Measurements from ENCODE around the gene ZCCHC4.

The ZCCHC4 gene

GRCh38 chr4:25410820-25411529 is 98.4 kb downstream of the ZCCHC4 start:
- Histone ChIP-seq H3K4me1 (ENCODE audit: control insufficient read depth, insufficient read depth, low read length) (no peaks in the 10 kb centered on the region), H3K9me3 (ENCODE audit: control insufficient read depth in 2 of 2, low read length in 2 of 2) (no peaks in the 10 kb centered on the region), H3K36me3 (ENCODE audit: control insufficient read depth in 2 of 2, insufficient read depth in 2 of 2, low read length in 2 of 2) (peaks cover 21 to 55% of the 10 kb centered on the region in 2 donors), H3K4me3 (ENCODE audit: low read length in 2 of 2) (no peak overlapping the region), H3K27me3 (ENCODE audit: control insufficient read depth in 1 of 2, insufficient read depth in 2 of 2, low read length in 2 of 2) (no peaks in the 10 kb centered on the region), H3K9ac (ENCODE audit: low read length in 2 of 2) (no peak overlapping the region), H3K27ac (ENCODE audit: low read length) (no peak overlapping the region)

GRCh38 chr4:25413261-25413660 is 100.7 kb downstream of the ZCCHC4 start:
- H3K27me3 ChIP-seq (ENCODE audit: control insufficient read depth in 1 of 2, insufficient read depth in 2 of 2, low read length in 2 of 2), result no peaks in the 10 kb centered on the region
- no peaks in the 10 kb centered on the region for H3K4me1 ChIP-seq (ENCODE audit: control insufficient read depth, insufficient read depth, low read length)
- no peaks in the 10 kb centered on the region for H3K9me3 ChIP-seq (ENCODE audit: control insufficient read depth in 2 of 2, low read length in 2 of 2)
- H3K4me3 ChIP-seq (ENCODE audit: low read length in 2 of 2), result no peak overlapping the region
- peaks cover 20 to 50% of the 10 kb centered on the region in 2 donors for H3K36me3 ChIP-seq (ENCODE audit: control insufficient read depth in 2 of 2, insufficient read depth in 2 of 2, low read length in 2 of 2)
- no peak overlapping the region for H3K27ac ChIP-seq (ENCODE audit: low read length)
- H3K9ac ChIP-seq (ENCODE audit: low read length in 2 of 2), result no peak overlapping the region

GRCh38 chr4:25417014-25417413 is 104.4 kb downstream of the ZCCHC4 start:
- Histone ChIP-seq H3K9ac (ENCODE audit: low read length in 2 of 2) (no peak overlapping the region), H3K27me3 (ENCODE audit: control insufficient read depth in 1 of 2, insufficient read depth in 2 of 2, low read length in 2 of 2) (no peaks in the 10 kb centered on the region), H3K36me3 (ENCODE audit: control insufficient read depth in 2 of 2, insufficient read depth in 2 of 2, low read length in 2 of 2) (peaks cover 12 to 25% of the 10 kb centered on the region in 2 donors), H3K4me1 (ENCODE audit: control insufficient read depth, insufficient read depth, low read length) (no peaks in the 10 kb centered on the region), H3K9me3 (ENCODE audit: control insufficient read depth in 2 of 2, low read length in 2 of 2) (no peaks in the 10 kb centered on the region), H3K4me3 (ENCODE audit: low read length in 2 of 2) (no peak overlapping the region), H3K27ac (ENCODE audit: low read length) (no peak overlapping the region)

Data from stomach smooth muscle (tissue), 2 donors.